ENCODE data around the gene USP51.
"Not testable (repeated sequence)": the region's sequence is repeated elsewhere in the genome, so short reads cannot be mapped to it uniquely, and the experiment has no call there.

DNA sequence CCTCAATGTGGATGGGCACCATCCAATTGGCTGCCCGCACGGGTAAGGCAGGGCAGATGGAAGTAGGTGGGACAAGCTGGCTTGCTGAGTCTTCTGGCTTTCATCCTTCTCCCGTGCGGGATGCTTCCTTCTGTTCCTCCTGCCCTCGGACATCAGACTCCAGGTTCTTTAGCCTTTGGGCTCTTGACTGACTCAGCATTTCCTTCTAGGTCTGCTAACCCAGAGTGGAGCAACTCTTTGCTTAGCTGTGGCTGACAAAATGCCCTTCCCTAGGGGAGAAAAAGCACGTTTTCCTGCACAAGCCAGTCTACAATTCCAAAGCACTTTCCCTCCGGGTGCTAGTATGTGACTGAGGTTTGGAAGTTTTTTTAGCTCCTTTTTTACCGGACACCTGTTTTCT is 9.7 kb downstream of the USP51 start:
- TF ChIP-seq POLR2A, POLR2AphosphoS5 (IDR thresholded peaks at IDR 0.05; ENCODE audit: low read depth, low read length): not testable (repeated sequence)
